ENCODE data around the gene KLF13. TPM values are rescaled to one million over a fixed set of nuclear protein-coding genes. Genes with fewer than 3 reads are reported as not detected.

KLF13 gene
- total RNA-seq, 2 experiments from 2014 or later, result 163 to 175 TPM

- CTCF ChIA-PET, result interaction anchor here (1.1 to 1.6 kb wide), 2 partner anchors 26 to 125 kb away, joined by 3 to 4 read pairs; no protein-coding TSS in a partner anchor
- peaks cover 18% of the 10 kb centered on the region for H3K36me3 Mint-ChIP-seq (ENCODE audit: low read depth)
Observed at GRCh38 chr15:31340047-31340446, 13.4 kb downstream of the KLF13 start.

DNA sequence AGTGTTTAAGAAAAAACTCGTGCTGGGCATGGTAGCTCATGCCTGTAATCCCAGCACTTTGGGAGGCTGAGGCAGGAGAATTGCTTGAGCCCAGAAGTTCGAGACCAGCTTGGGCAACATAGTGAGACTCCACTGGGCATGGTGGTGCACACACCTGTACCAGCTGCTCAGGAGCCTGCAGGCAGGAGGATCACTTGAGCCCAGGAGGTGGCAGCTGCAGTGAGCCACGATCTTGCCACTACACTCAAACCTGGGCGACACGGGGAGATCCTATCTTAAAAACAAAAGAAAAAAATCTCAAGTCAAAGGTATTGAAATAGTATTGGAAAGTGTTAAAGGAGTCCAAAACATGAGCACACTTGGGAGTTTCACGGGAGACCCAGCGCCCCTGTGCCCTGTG, 14.0 kb downstream of the KLF13 start:
- CTCF ChIA-PET, result interaction anchor here (1.2 to 1.6 kb wide), 2 partner anchors 12 to 126 kb away, joined by 4 read pairs; no protein-coding TSS in a partner anchor

More at GRCh38 chr15:31340047-31340446, 13.4 kb downstream of the KLF13 start:
- no peak for ATAC-seq
- Mint-ChIP-seq H3K4me1 (ENCODE audit: low read depth) (peaks cover 100% of the 10 kb centered on the region), H3K27me3 (no peaks in the 10 kb centered on the region), H3K4me3 (no peak overlapping the region), H3K27ac (peak overlapping the region; percentile 99), H3K9me3 (no peaks in the 10 kb centered on the region)
- intact Hi-C loops (cut with micrococcal nuclease), result no loop called here
- TF ChIP-seq CTCF (IDR thresholded peaks at IDR 0.05), result no peak
- no peak for DNase-seq
- POLR2A ChIA-PET, result interaction anchor here (1.2 to 17.4 kb wide), 3 partner anchors 21 to 133 kb away, joined by 3 to 444 read pairs (median 3); no protein-coding TSS in a partner anchor

GRCh38 chr15:31341071-31341470, 14.4 kb downstream of the KLF13 start:
- no peak overlapping the region for H3K4me3 Mint-ChIP-seq
- H3K9me3 Mint-ChIP-seq, result no peaks in the 10 kb centered on the region
- no peak for ATAC-seq

More for the DNA sequence above, 14.0 kb downstream of the KLF13 start:
- H3K36me3 Mint-ChIP-seq (ENCODE audit: low read depth), result peaks cover 18% of the 10 kb centered on the region
- H3K27me3 Mint-ChIP-seq, result no peaks in the 10 kb centered on the region
- H3K4me3 Mint-ChIP-seq, result peak overlapping the region; percentile 22
- DNase-seq (no peak), ATAC-seq (no peak)
- H3K9me3 Mint-ChIP-seq, result no peaks in the 10 kb centered on the region
- no peak for TF ChIP-seq CTCF (IDR thresholded peaks at IDR 0.05)
- peaks cover 95% of the 10 kb centered on the region for H3K4me1 Mint-ChIP-seq (ENCODE audit: low read depth)
- H3K27ac Mint-ChIP-seq, result peak overlapping the region; percentile 99
- intact Hi-C loops (cut with micrococcal nuclease), result no loop called here
- POLR2A ChIA-PET, result interaction anchor here (1.2 to 17.4 kb wide), 3 partner anchors 20 to 133 kb away, joined by 3 to 444 read pairs (median 3); no protein-coding TSS in a partner anchor

GRCh38 chr15:31341496-31342195, 15.0 kb downstream of the KLF13 start:
- ChIA-PET CTCF (interaction anchor here (0.7 to 1.8 kb wide), 7 partner anchors 9 to 147 kb away, joined by 3 to 6 read pairs (median 4); no protein-coding TSS in a partner anchor), POLR2A (interaction anchor here (0.9 to 17.4 kb wide), 4 partner anchors 9 to 94 kb away, joined by 4 to 444 read pairs (median 41); no protein-coding TSS in a partner anchor)
- Mint-ChIP-seq H3K9me3 (no peaks in the 10 kb centered on the region), H3K36me3 (ENCODE audit: low read depth) (peaks cover 28% of the 10 kb centered on the region), H3K4me3 (no peak overlapping the region), H3K27me3 (no peaks in the 10 kb centered on the region), H3K27ac (peak overlapping the region; percentile 99), H3K4me1 (ENCODE audit: low read depth) (peaks cover 86% of the 10 kb centered on the region)
- intact Hi-C loops (cut with micrococcal nuclease), result no loop called here
- no peak for TF ChIP-seq CTCF (IDR thresholded peaks at IDR 0.05)
- ATAC-seq, result no peak
- DNase-seq, result no peak

More at GRCh38 chr15:31341071-31341470, 14.4 kb downstream of the KLF13 start:
- TF ChIP-seq CTCF (IDR thresholded peaks at IDR 0.05), result no peak
- ChIA-PET CTCF (interaction anchor here (1.2 to 1.8 kb wide), 3 partner anchors 8 to 126 kb away, joined by 4 to 6 read pairs (median 4); no protein-coding TSS in a partner anchor), POLR2A (interaction anchor here (1.2 to 17.4 kb wide), 4 partner anchors 12 to 132 kb away, joined by 3 to 444 read pairs (median 4); no protein-coding TSS in a partner anchor)
- peak overlapping the region; percentile 99 for H3K27ac Mint-ChIP-seq
- DNase-seq, result no peak
- peaks cover 23% of the 10 kb centered on the region for H3K36me3 Mint-ChIP-seq (ENCODE audit: low read depth)
- peaks cover 91% of the 10 kb centered on the region for H3K4me1 Mint-ChIP-seq (ENCODE audit: low read depth)
- intact Hi-C loops (cut with micrococcal nuclease), result no loop called here
- no peaks in the 10 kb centered on the region for H3K27me3 Mint-ChIP-seq
